ENCODE results near the gene SSU72.
"Not testable (repeated sequence)": the region's sequence is repeated elsewhere in the genome, so short reads cannot be mapped to it uniquely, and the experiment has no call there.

Gene SSU72

DNA sequence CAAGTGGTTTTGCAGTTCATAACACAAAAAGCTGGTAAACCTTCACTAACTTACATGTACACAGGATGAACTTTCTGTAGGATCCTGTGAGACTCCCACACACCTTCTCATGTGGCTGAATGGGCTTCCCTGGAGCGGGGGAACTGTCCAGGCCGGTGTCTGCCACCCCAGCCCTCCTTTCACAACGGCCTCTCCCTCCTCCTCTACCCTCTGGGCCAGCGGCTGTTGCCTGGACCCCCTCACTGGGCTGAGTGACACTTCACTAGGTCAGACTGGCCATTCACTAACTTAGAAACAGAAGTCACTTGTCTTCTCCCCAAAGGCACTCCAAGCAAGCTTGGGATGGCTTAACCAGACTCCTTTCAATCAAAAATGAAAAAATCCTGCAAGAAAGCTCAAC, 16.1 kb downstream of the SSU72 start:
- DNase-seq (ENCODE audit: low spot score), result no peak

- not testable (repeated sequence) for DNase-seq (ENCODE audit: low spot score)
Observed at GRCh38 chr1:1557688-1558087, 17.0 kb downstream of the SSU72 start.

- not testable (repeated sequence) for DNase-seq (ENCODE audit: low spot score)
Observed at GRCh38 chr1:1556961-1557360, 17.7 kb downstream of the SSU72 start.

DNA sequence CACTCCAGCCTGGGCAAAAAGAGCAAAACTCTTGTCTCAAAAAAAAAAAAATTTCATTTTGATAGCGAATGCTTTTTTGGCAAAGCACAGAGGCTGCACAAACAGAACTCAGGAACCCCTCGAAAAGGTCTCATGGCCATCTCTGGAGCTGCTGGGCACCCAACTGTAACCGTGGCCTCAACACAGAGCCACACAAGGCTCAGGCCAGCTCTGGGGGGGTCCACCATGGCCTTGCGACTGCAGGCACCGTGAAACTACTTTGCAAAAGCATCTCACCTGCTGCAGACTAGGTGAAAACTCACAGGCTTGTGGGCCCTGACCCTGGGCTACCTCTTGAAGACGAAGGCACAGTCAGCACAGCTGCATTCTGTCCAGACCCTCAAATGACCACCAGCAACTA, 18.2 kb downstream of the SSU72 start:
- DNase-seq (ENCODE audit: low spot score), result no peak

- no peak for DNase-seq (ENCODE audit: low spot score)
Observed at GRCh38 chr1:1554926-1555915, 19.4 kb downstream of the SSU72 start.

DNA sequence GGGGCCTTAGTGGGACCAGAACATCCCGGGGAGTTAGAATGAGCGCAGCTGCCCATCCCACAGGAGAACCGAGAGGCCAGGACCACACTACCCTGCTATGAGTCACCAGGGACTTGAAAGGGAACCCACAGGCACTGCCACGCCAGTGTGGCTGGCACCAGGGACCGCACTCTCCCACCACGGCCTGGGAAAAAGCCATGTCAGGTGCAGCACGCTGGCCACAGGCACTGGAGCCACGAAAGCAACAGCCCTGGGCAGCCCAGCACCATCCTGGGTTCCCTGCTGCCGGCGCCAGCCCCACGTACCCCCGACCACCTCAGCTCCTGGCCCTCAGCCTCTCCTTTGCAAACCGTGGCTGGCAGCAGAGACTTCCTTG, 20.1 kb downstream of the SSU72 start:
- DNase-seq (ENCODE audit: low spot score), result no peak

DNA sequence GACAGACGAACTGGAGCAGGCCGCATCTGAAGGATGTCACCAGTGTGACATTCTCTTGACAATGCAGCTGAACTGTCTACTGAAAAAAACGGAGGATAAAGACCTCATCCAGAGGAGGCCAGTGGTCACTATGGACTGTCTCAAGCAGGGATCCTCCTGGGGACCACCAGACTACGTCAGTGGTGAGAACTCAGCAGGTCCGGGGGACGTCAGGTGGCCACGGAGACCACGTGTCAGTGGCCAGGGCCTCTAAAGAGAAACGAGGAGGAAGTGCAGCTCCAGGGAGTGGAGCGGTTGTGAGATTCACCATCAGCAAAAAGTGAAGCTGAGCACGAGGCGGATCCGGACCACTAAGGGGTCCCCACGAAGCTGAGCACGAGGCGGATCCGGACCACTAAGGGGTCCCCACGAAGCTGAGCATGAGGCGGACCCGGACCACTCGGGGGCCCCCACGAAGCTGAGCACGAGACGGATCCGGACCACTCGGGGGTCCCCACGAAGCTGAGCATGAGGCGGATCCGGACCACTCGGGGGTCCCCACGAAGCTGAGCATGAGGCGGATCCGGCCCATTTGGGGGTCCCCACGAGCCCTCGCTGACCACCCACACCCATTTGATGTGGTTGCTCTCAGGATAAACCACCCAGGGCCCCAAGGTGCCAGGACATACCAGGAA, 20.7 kb downstream of the SSU72 start:
- DNase-seq (ENCODE audit: low spot score), result no peak

GRCh38 chr1:1552263-1552639, 22.4 kb downstream of the SSU72 start:
- DNase-seq (ENCODE audit: low spot score), result no peak

GRCh38 chr1:1551524-1552262, 23.0 kb downstream of the SSU72 start:
- no peak for DNase-seq (ENCODE audit: low spot score)

DNA sequence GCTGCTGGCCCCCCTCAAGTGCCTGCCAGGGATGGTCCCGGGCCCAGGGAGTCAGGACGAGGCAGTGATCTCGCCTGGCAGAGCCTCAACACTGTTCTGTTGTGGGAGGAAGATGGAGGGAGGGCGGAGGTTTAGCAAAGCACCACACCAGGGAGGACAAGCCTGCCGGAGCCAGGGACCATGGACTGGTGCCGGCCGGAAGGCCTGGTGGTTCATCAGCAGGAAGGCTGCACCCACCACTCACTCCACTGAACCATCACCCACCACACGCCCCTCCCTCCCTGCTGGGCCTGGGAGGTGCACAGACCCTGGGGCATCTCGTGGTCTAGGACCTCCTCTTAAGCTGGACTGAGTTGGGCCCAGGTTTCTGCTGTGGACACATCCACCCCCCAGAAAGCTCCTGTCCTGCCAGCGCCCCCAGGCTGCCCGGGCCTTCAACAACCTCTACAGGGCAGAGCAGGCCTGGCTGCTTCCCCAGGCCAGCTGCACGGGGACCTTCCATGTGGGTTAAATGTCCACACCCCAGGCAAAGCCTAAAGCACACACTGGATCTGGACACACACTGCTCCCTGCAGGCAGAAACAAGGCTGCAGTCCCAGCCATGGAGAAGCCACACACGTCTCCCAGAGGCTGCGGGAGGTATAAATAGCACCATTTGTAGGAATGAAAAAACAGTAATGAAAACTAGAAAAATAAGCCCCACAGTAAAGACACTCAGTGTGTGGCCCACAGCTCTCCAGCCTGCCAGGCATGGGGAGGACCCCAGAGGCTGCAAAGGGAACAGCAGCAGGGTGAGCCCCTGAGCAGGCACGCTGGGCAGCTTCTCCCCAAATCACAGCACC, 23.9 kb downstream of the SSU72 start:
- no peak for DNase-seq (ENCODE audit: low spot score)

DNA sequence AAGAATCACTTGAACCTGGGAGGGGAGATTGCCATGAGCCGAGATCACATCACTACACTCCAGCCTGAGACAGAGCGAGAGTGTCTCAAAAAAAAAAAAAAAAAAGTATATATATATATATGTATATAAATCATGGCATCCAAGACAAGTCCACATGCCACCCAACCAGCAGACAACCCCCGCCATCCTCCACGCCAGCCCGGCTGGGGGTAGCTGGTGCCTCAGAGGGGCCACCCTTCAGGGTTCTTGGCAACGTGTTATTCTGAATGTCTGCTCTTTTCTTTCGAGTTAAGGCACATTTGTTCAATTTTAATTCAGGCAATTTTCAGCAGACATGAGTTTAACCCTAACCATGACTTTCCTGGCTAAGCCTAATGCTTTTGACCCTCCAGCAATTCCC, 24.6 kb downstream of the SSU72 start:
- no peak for DNase-seq (ENCODE audit: low spot score)

GRCh38 chr1:1548591-1548990, 26.1 kb downstream of the SSU72 start:
- DNase-seq (ENCODE audit: low spot score), result no peak

- no peak for DNase-seq (ENCODE audit: low spot score)
Observed at GRCh38 chr1:1547476-1547875, 27.2 kb downstream of the SSU72 start.

DNA sequence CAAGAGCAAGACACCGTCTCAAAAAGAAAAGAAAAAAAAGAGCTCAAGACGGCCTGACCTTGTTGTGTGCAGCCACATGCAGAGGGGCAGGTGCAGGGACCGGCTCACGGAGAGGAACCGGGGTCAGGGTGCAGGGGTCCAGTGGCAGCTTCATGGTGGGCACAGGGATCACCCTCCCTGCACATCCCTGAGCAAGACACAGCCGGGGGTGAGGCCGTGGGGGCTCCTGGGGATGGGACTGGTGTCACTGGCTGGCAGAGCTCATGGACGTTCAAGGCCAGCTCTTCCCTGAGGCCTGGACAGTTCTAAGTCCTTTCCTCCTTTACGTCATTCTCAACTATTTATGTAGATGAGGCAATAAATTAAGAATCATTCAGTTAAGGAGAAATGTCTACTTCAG, 27.7 kb downstream of the SSU72 start:
- no peak for DNase-seq (ENCODE audit: low spot score)

DNA sequence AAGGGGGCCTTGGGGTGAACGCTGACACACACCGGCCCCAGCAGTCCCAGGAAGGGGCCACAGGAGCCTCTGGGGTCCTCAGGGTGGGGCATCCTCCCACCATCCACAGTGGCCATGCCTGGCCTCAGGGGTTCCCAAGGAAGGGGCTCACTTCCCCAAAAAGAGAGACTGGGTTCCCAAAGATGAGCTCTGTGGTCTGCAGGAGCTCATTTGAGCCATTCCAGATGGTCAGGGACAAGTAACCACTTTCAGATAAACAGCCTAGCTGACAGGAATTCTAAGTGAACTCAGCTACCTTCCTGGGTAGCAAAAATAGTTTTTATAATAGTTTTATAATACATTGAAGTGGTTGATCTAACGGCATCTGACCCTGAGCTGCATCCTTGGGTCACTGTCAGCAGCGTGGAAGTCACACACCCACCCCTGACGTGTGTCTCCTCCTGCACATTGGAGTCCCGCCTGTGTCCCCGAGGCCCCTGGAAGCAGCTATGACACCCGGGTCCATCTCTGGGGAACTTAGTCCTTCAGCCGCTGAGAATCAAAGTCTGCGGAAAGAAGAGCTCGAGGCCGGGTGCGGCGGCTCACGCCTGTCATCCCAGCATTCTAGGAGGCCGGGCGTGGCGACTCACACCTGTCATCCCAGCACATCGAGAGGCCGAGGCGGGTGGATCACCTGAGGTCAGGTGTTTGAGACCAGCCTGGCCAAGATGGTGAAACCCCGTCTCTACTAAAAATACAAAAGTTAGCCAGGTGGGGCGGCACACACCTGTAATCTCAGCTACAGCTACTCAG, 28.5 kb downstream of the SSU72 start:
- DNase-seq (ENCODE audit: low spot score), result no peak

DNA sequence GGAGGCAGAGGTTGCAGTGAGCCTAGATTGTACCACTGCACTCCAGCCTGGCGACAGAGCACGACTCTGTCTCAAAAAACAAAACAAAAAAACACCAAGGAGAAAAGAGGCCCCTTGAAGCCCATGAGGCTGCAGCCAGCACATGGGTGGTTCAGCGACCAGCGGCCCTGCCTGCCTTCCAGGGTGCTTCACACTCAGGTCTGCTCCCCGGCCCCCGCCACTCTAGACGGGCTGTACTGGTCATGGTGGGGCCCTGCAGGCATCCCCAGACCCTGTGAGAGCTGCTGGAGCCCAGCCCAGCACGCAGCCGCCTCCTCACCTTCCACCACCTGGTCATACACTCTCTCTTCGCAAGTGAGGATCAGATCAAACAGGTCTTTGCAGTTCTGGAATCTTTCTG, 30.1 kb downstream of the SSU72 start:
- DNase-seq (ENCODE audit: low spot score), result no peak

GRCh38 chr1:1543706-1544099, 31.0 kb downstream of the SSU72 start:
- no peak for DNase-seq (ENCODE audit: low spot score)

- DNase-seq (ENCODE audit: low spot score), result no peak
Observed at GRCh38 chr1:1542766-1543705, 31.6 kb downstream of the SSU72 start.

- DNase-seq (ENCODE audit: low spot score), result no peak
Observed at GRCh38 chr1:1541956-1542765, 32.5 kb downstream of the SSU72 start.

All from CD4-positive, alpha-beta T cell treated with Interleukin-6 at 100 ng/mL for 8 hours (primary cell).